ENCODE results near the gene VAV2.

Gene VAV2

DNA sequence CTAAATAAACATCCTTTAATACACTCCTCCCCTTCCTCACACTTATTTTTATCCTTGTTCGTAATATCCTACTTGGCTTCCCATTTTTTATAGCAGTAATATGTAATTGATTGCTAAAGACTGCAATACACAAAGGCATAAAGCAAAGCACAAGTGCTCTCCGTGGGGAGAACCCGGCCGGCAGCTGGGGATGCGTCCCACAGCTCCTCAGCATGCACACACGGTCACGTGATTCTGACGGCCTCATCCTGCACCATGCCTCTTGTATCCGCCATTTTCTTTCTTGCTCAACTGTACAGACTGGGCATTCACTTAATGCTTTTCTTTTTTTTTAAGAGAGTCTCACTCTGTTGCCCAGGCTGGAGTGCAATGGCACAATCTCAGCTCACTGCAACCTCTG is 36.0 kb upstream of the VAV2 start:
- DNase-seq = no peak

DNA sequence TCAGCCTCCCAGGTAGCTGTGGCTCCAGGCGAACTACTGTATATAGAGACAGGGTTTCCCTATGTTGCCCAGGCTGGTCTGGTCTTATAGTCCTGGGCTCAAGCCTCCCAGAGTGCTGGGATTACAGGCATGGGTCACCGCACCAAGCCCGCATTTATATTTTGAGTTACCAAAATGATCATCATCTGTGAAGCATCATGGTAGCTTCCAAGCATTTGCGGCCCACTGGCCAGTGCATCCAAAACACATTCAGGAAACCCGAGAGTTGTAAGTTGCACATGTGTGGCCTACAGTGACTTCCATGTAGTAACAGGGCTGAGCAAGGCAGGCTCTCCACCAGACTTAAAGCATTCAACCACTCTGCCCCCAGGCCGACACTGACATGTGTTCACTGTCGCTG is 35.4 kb upstream of the VAV2 start:
- DNase-seq = no peak

DNA sequence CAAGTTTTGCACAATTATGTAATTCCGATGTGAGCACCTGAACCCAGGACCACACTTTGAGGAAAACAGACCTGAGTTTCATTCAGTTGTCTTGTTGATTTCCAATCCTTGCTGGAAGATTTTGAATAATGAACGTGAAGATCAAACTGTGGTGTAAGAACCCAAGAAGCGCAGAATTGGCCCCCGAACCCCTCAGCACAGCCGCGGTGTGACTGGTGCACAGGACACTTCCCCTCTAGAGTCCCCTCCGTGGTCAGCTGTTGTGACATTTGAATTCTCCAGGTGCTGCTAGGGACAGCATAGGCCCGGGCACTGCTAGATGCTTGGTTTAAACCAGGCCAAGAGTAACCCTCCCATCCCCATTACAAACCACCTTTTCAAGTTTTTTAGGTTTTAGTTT is 34.9 kb upstream of the VAV2 start:
- DNase-seq = no peak

DNA sequence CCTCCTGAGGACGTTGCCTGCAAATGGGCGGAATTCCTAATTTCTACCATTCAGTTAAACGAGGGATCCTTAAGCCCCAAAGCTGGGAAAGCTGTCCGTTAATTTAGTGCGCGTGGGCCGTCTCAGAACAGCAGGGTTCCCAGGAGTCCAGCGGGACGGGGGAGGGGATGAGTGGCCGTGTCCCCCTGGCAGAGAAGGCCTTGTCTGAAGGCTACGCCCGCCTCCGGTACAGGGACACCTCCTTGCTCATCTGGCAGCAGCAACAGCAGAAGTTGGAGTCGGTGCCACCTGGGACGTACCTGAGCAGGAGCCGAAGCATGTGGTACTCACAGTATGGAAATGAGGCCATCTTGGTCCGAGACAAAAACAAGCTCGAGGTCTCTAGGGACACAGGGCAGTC is 34.5 kb upstream of the VAV2 start:
- no peak for DNase-seq

- DNase-seq = peak; percentile 17 to 48 (median 29)
Observed at GRCh38 chr9:134025606-134026541, 33.8 kb upstream of the VAV2 start.

GRCh38 chr9:134024828-134025605 is 32.9 kb upstream of the VAV2 start, which contains the start of gene BRD3OS:
Gene BRD3OS, plus strand, starts transcription at chr9:134025481. Its CDS starts 1,267 bp downstream, at chr9:134026748.
- peak; percentile 97 to 99 (median 98) for DNase-seq

DNA sequence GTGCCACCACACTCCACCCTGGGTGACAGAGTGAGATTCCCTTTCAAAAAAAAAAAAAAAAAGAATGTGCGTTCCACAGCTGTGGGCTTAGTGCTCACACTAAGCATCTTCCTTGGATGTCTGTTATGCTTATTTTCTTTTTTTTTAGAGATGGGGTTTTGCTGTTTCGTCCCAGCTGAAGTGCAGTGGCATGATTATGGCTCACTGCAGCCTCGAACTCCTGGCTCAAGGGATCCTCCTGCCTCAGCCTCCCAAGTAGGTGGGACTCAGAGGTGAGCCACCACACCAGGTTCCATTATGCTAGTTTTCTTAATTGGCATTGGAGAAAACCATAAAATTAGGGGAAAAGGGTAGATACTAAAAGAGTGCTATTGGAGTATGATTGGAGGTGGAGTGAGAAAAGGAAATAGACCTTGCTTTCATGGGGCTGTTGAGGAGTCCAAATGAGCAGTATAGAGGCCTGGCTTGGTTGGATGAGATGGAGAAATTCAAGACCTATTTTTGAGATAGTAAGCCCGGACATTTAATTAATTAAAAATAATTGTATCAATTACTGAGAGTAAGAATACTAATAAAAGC is 32.2 kb upstream of the VAV2 start:
- DNase-seq = no peak

DNA sequence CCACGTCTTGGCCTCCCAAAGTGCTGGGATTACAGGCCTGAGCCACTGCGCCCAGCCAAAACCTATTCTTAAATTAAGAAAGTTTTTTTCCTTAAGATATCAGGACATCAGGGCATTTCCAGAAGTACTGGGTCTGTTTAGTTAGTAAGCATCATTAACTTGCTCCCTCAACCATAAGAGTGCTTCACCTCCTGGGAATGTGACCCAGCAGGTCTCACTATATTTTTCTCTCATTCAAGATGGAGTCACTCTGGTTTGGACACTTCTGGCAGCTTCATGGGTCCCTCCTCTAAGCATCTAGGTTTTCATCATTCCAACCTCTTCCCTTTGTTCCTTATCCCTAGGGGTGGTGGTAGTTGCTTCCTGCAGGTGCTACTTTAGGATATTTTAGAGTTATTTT is 22.8 kb upstream of the VAV2 start:
- no peak for DNase-seq

GRCh38 chr9:134011401-134011800 is 19.3 kb upstream of the VAV2 start:
- DNase-seq = no peak

DNA sequence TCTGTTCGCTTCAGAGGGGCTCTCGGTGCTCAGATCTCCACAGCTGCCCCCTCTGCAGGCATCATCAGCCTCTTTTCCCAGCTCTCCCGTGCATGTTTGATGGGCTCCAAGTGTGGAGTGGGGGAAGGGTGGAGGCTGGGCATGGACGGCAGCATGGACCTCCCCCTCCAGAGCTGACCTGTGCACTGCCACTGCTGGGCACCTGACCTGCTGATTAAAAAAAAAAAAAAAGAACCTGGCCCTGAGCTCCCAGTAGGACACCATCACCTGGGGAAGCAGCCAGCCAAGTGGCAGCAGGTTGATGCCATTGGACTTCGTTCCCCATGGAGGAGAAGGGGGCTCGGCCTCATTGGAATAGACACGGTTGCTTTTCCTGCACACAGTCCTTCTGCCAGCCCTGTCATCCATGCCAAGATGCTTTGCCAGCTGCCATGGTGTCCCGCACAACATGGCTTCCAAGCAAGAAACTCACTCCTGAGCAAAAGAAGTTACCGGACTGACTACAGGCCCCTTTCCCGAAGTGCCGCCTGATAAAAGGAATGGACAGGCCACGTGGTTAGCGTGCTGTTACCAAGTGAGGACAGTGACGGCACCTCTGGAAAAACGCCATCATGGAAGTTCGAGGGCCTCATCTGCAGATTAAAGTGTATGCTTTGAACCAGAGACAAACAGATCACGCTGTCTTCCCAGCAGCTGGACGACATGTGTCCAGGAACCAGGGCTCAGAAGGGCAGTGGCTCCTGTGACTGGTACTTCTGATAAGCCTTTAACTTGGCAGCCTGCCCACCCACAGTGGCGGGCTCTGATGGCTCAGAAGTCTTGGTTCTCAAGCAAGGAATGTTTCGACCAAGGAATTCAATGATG is 18.4 kb upstream of the VAV2 start:
- no peak for DNase-seq

DNA sequence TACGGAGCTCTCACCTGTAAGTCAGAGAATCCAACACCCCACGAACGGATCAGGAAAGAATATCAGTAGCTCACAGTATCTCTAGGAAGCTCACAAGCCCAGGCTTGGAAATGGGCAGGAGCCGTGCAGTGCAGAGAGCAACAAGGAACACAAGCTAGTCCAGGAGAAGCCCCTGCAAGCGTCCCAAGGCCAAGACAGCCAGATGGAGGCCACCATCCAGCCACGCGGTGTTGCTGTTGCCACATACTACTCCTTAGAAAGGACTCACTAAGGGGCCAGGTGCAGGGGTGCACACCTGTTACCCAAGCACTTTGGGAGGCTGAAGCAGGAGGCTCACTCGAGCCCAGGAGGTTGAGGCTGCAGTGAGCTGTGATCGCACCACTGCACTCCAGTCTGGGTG is 15.4 kb upstream of the VAV2 start:
- no peak for DNase-seq

DNA sequence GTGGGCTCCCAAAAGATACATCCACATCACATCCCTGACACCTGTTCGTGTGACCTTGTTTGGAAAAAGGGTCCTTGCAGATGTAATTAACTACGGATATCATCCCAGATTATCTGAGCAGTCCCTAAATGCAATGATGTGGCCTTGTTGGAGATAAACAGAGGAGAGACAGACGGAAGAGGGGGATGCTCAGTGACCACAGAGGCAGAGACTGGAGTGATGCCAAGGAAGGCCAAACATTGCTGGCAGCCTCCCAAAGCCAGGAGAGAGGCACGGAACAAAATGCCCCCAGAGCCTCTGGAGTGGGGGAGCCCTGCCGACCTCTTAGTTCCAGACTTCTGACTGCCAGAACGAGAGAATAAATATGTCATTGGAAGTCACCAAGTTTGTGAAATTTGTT is 15.0 kb upstream of the VAV2 start:
- DNase-seq = no peak

- no peak for DNase-seq
Observed at GRCh38 chr9:134005381-134005780, 13.3 kb upstream of the VAV2 start.

- no peak for DNase-seq
Observed at GRCh38 chr9:134004881-134005280, 12.8 kb upstream of the VAV2 start.

- no peak for DNase-seq
Observed at GRCh38 chr9:134004131-134004873, 12.2 kb upstream of the VAV2 start.

- no peak for DNase-seq
Observed at GRCh38 chr9:134003237-134003636, 11.1 kb upstream of the VAV2 start.

- no peak for DNase-seq
Observed at GRCh38 chr9:134002796-134003195, 10.7 kb upstream of the VAV2 start.

DNA sequence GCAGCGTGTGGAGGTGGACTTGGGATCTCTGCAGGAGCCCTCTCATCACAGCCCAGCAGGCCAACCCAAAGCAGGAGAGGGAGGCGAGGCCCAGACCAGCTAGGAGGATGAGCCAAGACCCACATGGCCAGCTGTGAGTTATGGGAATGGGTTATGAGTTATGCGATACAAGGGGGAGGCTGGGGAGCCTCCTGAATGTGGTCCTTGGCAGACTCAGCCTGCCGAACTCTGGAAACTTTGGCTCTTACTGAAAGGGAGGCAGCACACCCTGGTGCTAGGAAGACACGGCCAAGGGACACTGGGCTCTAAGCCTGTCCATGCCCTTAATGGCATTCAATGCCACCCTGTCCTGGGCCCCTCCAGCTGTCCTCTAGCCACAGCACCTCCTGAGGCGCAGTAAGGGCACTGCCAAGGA is 7.7 kb upstream of the VAV2 start:
- no peak for DNase-seq

- DNase-seq = no peak
Observed at GRCh38 chr9:133998915-133999595, 6.9 kb upstream of the VAV2 start.

GRCh38 chr9:133997584-133997983 is 5.5 kb upstream of the VAV2 start:
- no peak for DNase-seq
